GOT3 (cell line): ENCODE data around the gene TMEM87B.
"Not testable (repeated sequence)": the region's sequence is repeated elsewhere in the genome, so short reads cannot be mapped to it uniquely, and the experiment has no call there.

Experiments used
- DNase-seq: peaks from one replicate; lab custom pipeline; 2025; ENCODE audit warnings: mixed read lengths; lab: John Stamatoyannopoulos, UW

The TMEM87B gene

DNA sequence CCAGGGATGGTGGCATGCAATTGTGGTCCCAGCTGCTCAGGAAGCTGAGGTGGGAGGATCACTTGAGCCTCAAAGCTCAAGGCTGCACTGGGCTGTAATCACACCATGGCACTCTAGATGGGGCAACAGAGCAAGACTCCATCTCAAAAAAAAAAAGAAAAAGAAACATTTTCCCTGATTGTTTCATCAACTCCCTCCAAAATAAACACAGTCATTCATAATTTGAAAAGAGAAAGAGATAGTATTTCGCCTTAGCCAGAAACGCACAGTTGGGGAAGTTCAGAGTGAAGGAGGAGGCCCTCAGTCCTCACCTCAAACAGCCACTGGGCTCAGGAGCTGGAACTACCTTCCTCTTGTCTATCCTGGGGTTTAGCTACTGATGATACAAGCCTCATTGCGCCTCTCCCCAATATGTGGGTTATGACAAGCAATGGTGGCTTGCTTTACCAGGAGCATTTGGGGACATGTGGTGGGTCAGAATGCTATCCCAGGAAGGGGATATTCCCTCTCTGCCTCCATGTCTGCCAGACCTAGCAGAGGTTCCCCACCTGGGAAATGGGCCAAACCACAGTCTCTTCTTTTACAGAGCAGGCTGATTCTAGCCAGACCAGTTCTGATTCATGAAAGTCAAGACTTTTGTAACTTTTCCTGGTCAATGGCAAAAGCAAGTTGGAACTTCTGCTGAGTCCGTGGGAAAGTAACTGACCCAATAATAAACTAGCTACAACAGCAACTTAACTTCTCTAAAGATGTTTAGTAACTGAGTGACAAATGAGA is 22.2 kb upstream of the TMEM87B start:
- DNase-seq, result no peak

GRCh38 chr2:112033600-112033999 is 21.5 kb upstream of the TMEM87B start:
- DNase-seq, result no peak

DNA sequence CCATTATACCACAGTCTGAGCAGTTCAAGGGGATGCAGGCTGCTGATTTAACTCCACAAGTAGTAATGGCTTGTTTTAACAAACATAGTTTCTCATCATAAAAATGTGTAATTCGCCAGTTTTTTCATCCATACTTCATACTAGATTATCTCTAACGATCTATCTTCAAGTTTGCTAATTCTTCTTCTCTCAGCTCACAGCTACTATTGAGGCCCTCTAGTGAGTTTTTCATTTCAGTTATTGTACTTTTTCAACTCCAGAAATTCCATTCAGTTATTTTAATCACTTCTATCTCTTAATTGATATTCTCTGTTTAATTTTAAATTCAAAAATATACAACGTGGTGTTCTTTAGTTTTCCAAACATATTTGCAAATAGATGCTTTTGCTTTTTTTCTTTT is 20.1 kb upstream of the TMEM87B start:
- no peak for DNase-seq

DNA sequence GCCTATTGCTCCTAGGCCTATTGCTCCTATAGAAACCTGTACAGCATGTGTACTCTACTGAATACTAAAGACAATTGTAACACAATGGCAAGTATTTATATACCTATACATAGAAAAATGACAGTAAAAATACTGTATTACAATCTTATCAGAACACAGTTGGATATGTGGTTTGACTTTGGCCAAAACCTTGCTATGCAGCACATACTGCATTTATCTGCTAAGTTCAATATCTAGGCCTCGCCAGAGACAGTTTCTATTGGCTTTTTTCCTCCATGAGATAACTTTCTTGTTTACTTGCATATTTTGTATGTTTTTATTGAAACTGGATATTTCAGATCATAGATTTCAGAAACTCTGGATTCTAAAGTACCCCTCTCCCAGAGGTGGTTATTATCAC is 19.3 kb upstream of the TMEM87B start:
- DNase-seq, result no peak

DNA sequence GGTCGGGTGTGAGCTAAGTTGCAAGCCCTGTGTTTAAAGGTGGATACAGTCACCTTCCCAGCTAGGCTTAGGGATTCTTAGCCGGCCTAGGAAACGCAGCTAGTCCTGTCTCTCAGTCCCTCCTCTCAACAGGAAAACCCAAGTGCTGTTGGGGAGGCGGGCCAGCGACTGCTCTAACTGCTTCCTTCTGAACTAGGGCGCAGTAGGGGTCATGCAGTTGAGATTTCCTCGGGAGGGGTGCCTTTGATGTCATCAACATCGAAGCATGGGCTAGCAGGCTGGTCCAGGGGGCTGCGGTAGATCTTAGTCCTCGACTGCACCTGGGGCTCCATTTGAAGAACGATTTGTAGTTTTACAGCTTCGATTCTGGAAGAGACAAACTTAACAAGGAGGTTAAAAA is 15.5 kb upstream of the TMEM87B start:
- DNase-seq, result not testable (repeated sequence)

DNA sequence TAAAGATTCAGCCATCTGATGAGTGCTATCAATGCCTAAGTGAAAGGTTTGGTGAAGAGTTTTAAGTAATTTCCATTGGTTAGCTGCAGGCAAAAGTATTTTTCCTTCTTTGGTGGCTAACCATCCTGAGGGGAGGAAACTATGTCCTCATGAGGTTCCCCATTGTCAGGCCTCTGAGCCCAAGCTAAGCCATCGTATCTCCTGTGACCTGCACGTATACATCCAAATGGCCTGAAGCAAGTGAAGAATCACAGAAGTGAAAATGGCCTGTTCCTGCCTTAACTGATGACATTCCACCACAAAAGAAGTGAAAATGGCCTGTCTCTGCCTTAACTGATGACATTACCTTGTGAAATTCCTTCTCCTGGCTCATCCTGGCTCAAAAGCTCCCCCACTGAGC is 15.0 kb upstream of the TMEM87B start:
- DNase-seq, result not testable (repeated sequence)

GRCh38 chr2:112041460-112041859 is 13.6 kb upstream of the TMEM87B start:
- DNase-seq, result not testable (repeated sequence)

DNA sequence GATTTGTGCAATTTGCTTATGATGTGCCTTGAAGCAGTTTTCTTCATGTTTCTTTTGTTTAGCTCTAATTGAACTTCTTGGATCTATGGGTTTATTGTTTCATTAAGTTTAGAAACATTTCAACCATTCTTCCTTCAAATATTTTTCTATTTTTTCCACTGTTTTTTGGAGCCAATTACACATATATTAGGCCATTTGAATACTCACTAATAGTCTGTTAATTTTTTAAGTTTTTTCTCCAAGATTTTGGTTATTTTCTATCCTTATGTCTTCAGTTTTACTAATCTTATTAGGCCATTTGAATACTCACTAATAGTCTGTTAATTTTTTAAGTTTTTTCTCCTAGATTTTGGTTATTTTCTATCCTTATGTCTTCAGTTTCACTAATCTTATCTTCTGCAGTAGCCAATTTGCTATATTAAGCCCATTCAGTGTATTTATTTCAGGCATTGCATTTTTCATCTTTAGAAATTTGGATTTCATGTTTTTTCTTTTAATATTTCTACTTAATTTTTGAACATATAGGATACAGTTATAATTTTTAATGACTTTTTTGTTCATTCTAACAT is 9.5 kb upstream of the TMEM87B start:
- no peak for DNase-seq

GRCh38 chr2:112046231-112046630 is 8.8 kb upstream of the TMEM87B start:
- DNase-seq, result no peak

GRCh38 chr2:112047537-112048235 is 7.4 kb upstream of the TMEM87B start:
- no peak for DNase-seq

- no peak for DNase-seq
These were observed 6.9 kb upstream of the TMEM87B start for GRCh38 chr2:112048236-112048592.

DNA sequence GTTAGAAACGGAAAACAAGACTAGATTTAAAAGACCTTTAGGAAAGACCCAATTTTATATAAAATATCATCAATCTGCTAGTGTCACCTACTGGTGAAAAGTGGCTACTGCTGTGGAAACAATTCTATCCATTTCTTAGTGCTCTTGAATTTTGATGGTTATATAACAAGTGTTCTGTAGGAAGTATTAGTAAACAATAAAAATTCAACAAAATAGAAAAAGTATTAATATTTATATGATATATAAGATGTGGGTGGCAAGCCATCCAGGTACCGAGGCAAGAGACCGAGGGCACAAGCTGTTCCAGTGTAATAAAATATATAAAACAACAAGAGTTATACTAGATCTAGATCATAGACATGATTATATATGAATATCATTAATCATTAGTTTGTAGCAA is 6.2 kb upstream of the TMEM87B start:
- DNase-seq, result no peak

GRCh38 chr2:112050316-112050715 is 4.8 kb upstream of the TMEM87B start:
- no peak for DNase-seq

GRCh38 chr2:112053917-112054846 is 887 bp upstream of the TMEM87B start:
- DNase-seq, result peak; percentile 97

DNA sequence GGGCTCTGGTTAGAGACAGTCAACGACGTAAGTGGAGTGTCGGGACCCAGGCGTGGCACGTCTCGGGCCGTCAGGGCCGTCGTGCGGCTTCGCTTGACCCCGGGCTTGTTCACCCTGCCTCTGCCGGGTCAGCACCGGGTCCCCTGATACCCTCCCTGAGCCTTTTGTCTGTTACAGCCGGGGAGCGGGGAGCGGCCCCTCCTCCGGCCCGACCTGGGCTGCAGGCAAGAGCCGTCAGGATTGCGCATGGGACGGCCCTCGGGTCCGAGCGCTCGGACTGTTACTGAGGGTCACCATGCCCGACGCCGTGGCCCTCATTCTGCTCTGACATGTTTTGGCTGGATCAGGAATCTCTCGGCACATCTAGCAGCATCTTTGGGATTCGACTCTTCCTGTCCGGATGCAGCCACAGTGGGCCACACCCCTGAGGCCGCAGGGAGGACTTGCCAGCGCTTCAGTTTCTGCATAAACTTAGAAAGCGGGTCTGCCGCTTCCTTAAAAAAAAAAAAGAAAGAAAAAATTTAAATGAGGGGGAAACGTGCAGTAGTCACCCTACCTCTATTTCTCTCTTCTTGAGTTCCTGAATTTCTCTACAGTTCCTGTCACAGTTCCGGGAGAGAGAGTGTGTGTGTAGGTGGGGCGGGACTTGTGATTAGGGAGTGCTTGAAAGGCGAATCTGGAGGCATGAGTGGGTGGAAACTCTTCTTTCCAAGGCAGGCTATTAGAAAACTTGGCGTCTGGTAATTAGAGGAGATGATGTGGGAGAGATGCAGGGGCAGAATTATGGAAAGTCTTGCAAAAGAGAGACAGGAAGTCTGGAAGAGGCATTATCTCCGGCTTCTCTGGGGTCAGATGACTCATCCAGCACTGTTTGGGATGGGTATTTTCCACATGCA is 909 bp downstream of the TMEM87B start:
- DNase-seq, result peak; percentile 32

DNA sequence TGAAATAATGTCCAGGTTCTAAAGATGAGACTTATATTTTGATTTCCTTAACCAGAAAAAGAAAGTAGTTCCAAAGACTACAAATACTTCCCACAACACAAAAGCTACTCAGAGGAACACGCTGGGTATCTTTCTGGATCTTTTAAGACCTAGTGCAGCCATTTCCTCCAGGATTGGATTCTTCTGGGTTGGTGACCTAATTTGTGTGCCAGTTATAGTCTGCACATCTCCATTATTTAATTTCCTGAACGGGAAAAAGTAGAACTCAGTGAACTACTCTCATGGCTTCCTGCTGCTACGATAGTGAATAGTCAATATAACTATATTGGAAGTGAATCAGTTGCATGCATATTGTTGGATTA is 1.5 kb downstream of the TMEM87B start:
- no peak for DNase-seq

GRCh38 chr2:112059671-112060070 is 4.6 kb downstream of the TMEM87B start:
- no peak for DNase-seq

DNA sequence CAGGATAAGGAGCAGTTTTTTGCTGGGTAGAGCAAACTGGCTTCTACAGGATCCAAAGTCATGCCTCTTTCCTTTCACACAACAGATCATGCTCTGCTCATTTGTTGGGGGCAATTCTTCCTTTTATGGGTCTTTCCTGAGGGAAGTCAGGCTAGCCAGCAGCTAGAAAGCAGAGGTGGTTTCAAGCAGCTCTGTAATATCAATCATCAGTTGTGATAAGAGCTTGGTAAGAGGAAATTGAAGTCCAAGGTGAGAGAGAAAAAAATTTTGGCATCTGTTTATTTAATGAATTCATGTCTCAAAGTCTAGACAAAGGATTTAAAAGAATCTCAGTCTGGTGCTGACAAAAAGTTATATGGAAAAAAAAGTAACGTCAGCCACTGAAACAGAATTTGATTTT is 6.2 kb downstream of the TMEM87B start:
- DNase-seq, result no peak

DNA sequence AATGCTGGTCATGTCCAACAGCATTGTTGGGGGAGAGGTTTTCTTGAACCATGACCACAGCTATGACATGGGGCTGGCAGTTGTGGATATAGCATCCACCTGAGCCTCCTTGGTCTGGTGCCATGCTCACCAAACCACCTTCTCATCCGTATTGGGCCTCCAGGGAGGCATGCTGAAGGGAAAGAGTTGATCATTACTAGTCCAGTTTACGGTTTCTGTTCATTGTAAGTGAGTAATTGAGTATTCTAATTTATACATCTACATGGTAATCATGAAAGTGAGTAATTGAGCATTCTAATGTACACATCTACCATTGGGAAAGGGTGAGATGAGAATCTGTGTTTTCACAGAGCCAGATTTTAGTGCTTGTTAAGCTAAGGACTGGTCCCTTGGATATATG is 6.8 kb downstream of the TMEM87B start:
- DNase-seq, result no peak

DNA sequence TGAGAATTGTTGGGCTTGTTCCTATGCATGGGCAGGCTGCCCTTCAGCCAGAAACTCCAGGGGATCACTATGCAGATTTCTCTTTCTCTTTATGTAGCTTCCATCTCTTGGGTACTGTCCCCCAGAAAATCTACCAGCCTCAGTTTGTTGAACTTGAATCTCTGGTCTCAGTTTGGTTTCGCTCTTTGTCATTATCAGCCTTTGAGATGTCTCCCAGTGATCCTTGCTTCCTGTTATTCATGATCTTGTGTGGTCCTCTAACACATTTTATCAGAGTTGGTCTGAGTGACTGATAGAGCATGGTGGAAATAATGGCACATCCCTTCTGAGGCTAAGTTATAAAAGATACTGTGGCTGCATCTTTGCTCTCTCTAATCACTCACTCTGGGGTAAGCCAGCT is 7.8 kb downstream of the TMEM87B start:
- no peak for DNase-seq

GRCh38 chr2:112065486-112065885 is 10.4 kb downstream of the TMEM87B start:
- no peak for DNase-seq
